Measurements from ENCODE around the gene PPP2CA. TPM values are rescaled to one million over a fixed set of nuclear protein-coding genes. Genes with fewer than 3 reads are reported as not detected.

The PPP2CA gene
- 116 and 191 TPM in 2 replicates for total RNA-seq

DNA sequence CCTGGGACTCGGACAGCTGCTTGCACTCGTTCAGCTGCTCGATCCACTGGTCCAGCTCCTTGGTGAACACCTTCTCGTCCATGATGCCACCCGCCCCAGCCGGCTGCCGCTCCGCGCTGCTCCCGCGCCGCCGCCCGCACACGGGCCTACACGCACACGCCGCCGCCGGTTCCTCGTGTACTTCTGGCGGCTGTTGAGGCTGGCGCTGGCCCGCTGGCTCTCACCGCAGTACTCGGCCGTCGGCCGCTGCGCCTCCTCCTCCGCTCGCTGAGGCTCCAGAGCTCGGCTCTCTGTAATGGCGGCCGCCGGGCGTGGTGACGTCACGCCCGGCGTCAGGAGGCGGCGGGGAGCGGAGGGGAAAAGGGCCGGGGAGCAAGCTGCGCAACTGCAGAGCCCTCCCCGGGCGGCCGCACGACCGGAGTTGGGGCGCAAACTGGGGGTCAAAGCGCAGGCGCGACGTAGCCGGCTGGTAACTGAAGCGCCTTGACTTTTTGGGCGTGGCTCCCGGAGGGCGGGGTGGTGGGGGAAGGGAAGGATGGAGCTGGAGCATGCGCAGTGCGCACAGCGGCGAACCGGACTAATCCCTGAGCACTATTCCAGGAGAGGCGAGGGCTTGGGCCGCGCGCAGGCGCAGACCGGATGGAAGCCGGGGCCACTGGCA, at the start of gene PPP2CA:
TSS of gene PPP2CA (minus strand) at position 294 of the 661 bp plus-strand sequence. CDS start at position 82, 212 bp downstream.

GRCh38 chr5:134176511-134177368, 49.1 kb downstream of the PPP2CA start, which contains the start of gene SKP1:
SKP1 (minus strand) TSS chr5:134176950; CDS start chr5:134174022, 2,928 bp downstream.

Small RNA genes lying within 50 kb of the gene (small RNA-seq; reads per million reads assigned to genes)
- gene MIR3661, result not detected

Other genes with a start within 250 kb of the PPP2CA start
- 380 and 382 TPM in 2 replicates for gene VDAC1, start 221.1 kb downstream of the PPP2CA start, total RNA-seq
- 0.27 and 0.57 TPM in 2 replicates for gene TCF7, start 111.4 kb downstream of the PPP2CA start, total RNA-seq
- 303 and 323 TPM in 2 replicates for gene SKP1, start 49.1 kb downstream of the PPP2CA start, total RNA-seq
- 0.40 and 0.50 TPM in 2 replicates for gene CDKL3, start 141.1 kb upstream of the PPP2CA start, total RNA-seq
- 61.8 and 70.5 TPM in 2 replicates for gene UBE2B, start 145.5 kb upstream of the PPP2CA start, total RNA-seq
- 36.0 and 49.7 TPM in 2 replicates for gene CDKN2AIPNL, start 185.8 kb upstream of the PPP2CA start, total RNA-seq